Bronchial epithelial cell (primary cell): Measurements from ENCODE around the gene LRRC3B. TPM values are rescaled to one million over a fixed set of nuclear protein-coding genes. Genes with fewer than 3 reads are reported as not detected.

Experiments used
- DNase-seq: peaks from one replicate; pipeline ENCODE4 v3.0.0-alpha.2; 2010; ENCODE audit warnings: low read depth
- FAIRE-seq: peaks from 2 replicates; lab custom pipeline; 2011; peaks lifted over from hg19 to GRCh38; lab: Jason Lieb, UNC
- H3K27me3 ChIP-seq: 2 replicates; pipeline ENCODE4 v1.5.1; 2011; ENCODE audit warnings: low read length; ENCODE audit not compliant: control insufficient read depth, insufficient read depth
- H3K36me3 ChIP-seq: 2 replicates; pipeline ENCODE4 v1.5.1; 2011; ENCODE audit warnings: low read length; ENCODE audit not compliant: control insufficient read depth, insufficient read depth
- H3K4me3 ChIP-seq: 2 replicates; pipeline ENCODE4 v1.5.1; 2011; ENCODE audit warnings: mild to moderate bottlenecking, low read depth, low read length, control low read depth
- total RNA-seq: library from RNA; depleted of rRNA; stranded (reverse); fragments of >200 nt; gene quantifications from 2 replicates; pipeline ENCODE4 v1.2.1, GENCODE V29; 2014
- TF ChIP-seq, protein P1 (sequence below): IDR thresholded peaks from 2 replicates; pipeline ENCODE4 v1.5.1; 2011; ENCODE audit warnings: mild to moderate bottlenecking, moderate library complexity, low read length, control low read depth, inconsistent platforms; ENCODE audit not compliant: insufficient read depth, severe bottlenecking

The LRRC3B gene
- total RNA-seq, 1 donor from 2014 or later = not detected

DNA sequence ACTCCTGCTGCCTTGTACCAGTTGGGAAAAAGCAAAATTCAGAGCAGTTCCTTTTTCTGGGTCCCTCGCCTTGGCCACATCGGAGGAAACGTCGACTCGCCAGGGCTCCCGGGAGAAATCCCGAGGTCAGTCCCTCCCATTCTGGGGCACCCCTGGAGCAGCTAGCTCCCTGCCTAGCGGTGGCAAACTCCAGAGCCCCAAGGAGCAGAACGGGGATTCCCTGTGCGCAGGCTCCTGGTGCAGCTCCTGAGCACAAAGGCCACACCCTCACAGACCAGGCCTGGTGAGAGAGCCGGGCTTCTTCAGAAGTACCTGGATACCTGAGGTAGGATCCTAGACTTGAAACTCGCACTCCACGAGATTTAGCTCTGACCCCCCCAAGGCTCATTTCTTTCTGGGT lies 2.6 kb downstream of the LRRC3B start:
- no peaks in the 10 kb centered on the region for H3K36me3 ChIP-seq
- DNase-seq = no peak
- TF ChIP-seq, protein P1, sequence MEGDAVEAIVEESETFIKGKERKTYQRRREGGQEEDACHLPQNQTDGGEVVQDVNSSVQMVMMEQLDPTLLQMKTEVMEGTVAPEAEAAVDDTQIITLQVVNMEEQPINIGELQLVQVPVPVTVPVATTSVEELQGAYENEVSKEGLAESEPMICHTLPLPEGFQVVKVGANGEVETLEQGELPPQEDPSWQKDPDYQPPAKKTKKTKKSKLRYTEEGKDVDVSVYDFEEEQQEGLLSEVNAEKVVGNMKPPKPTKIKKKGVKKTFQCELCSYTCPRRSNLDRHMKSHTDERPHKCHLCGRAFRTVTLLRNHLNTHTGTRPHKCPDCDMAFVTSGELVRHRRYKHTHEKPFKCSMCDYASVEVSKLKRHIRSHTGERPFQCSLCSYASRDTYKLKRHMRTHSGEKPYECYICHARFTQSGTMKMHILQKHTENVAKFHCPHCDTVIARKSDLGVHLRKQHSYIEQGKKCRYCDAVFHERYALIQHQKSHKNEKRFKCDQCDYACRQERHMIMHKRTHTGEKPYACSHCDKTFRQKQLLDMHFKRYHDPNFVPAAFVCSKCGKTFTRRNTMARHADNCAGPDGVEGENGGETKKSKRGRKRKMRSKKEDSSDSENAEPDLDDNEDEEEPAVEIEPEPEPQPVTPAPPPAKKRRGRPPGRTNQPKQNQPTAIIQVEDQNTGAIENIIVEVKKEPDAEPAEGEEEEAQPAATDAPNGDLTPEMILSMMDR = no peak
- no peak for FAIRE-seq
- no peak overlapping the region for H3K4me3 ChIP-seq
- peaks cover 15% of the 10 kb centered on the region for H3K27me3 ChIP-seq

- DNase-seq (no peak), FAIRE-seq (no peak)
- no peak overlapping the region for H3K4me3 ChIP-seq
- TF ChIP-seq, protein P1 = no peak
- no peaks in the 10 kb centered on the region for H3K36me3 ChIP-seq
- peaks cover 15% of the 10 kb centered on the region for H3K27me3 ChIP-seq
Measured at GRCh38 chr3:26627080-26627479, 4.5 kb downstream of the LRRC3B start.

- Histone ChIP-seq H3K36me3 (no peaks in the 10 kb centered on the region), H3K4me3 (no peak overlapping the region), H3K27me3 (peaks cover 2% of the 10 kb centered on the region)
- no peak for DNase-seq
- TF ChIP-seq, protein P1 = no peak
- FAIRE-seq = no peak
Measured at GRCh38 chr3:26628915-26629314, 6.3 kb downstream of the LRRC3B start.

- no peaks in the 10 kb centered on the region for H3K36me3 ChIP-seq
- TF ChIP-seq, protein P1 = no peak
- H3K4me3 ChIP-seq = no peak overlapping the region
- no peak for FAIRE-seq
- no peaks in the 10 kb centered on the region for H3K27me3 ChIP-seq
- DNase-seq = no peak
Measured at GRCh38 chr3:26630669-26631389, 8.3 kb downstream of the LRRC3B start.

- DNase-seq = no peak
- Histone ChIP-seq H3K4me3 (no peak overlapping the region), H3K27me3 (no peaks in the 10 kb centered on the region), H3K36me3 (no peaks in the 10 kb centered on the region)
- TF ChIP-seq, protein P1 = no peak
- no peak for FAIRE-seq
Measured at GRCh38 chr3:26631390-26631738, 8.8 kb downstream of the LRRC3B start.

GRCh38 chr3:26634601-26635000 lies 12.0 kb downstream of the LRRC3B start:
- no peak for FAIRE-seq
- DNase-seq = no peak

More at GRCh38 chr3:26634601-26635000, 12.0 kb downstream of the LRRC3B start:
- Histone ChIP-seq H3K4me3 (no peak overlapping the region), H3K27me3 (no peaks in the 10 kb centered on the region), H3K36me3 (no peaks in the 10 kb centered on the region)
- TF ChIP-seq, protein P1 = no peak
